Fibroblast of the aortic adventitia (primary cell): ENCODE results near the gene ABCA2. TPM values are rescaled to one million over a fixed set of nuclear protein-coding genes. Genes with fewer than 3 reads are reported as not detected.
A peak's percentile ranks its signal among the peaks of the same experiment; 100 is the strongest.
"Not testable (repeated sequence)": the region's sequence is repeated elsewhere in the genome, so short reads cannot be mapped to it uniquely, and the experiment has no call there.

ENCODE experiments used
- DNase-seq: peaks from one replicate; pipeline ENCODE4 v3.0.0-alpha.2; 2010; ENCODE audit warnings: low read depth
- H3K4me3 ChIP-seq: 2 replicates; pipeline ENCODE4 v1.5.1; 2011; ENCODE audit warnings: low read depth, mild to moderate bottlenecking, control low read depth, low read length, moderate library complexity
- total RNA-seq: library from RNA; depleted of rRNA; stranded (reverse); fragments of >200 nt; gene quantifications from 2 replicates; pipeline ENCODE4 v1.2.3, GENCODE V29; 2012; ENCODE audit warnings: low replicate concordance
- TF ChIP-seq, protein P1 (sequence below): IDR thresholded peaks from 2 replicates; pipeline ENCODE4 v1.5.1; 2011; ENCODE audit warnings: mild to moderate bottlenecking, low read length, control low read depth, inconsistent platforms; ENCODE audit not compliant: insufficient read depth

The ABCA2 gene
- total RNA-seq, 1 donor, result 21.0 TPM

- TF ChIP-seq, protein P1, sequence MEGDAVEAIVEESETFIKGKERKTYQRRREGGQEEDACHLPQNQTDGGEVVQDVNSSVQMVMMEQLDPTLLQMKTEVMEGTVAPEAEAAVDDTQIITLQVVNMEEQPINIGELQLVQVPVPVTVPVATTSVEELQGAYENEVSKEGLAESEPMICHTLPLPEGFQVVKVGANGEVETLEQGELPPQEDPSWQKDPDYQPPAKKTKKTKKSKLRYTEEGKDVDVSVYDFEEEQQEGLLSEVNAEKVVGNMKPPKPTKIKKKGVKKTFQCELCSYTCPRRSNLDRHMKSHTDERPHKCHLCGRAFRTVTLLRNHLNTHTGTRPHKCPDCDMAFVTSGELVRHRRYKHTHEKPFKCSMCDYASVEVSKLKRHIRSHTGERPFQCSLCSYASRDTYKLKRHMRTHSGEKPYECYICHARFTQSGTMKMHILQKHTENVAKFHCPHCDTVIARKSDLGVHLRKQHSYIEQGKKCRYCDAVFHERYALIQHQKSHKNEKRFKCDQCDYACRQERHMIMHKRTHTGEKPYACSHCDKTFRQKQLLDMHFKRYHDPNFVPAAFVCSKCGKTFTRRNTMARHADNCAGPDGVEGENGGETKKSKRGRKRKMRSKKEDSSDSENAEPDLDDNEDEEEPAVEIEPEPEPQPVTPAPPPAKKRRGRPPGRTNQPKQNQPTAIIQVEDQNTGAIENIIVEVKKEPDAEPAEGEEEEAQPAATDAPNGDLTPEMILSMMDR, result no peak
- DNase-seq, result no peak
- no peak overlapping the region for H3K4me3 ChIP-seq
These were observed 9.4 kb upstream of the ABCA2 start for GRCh38 chr9:137037483-137037882.

DNA sequence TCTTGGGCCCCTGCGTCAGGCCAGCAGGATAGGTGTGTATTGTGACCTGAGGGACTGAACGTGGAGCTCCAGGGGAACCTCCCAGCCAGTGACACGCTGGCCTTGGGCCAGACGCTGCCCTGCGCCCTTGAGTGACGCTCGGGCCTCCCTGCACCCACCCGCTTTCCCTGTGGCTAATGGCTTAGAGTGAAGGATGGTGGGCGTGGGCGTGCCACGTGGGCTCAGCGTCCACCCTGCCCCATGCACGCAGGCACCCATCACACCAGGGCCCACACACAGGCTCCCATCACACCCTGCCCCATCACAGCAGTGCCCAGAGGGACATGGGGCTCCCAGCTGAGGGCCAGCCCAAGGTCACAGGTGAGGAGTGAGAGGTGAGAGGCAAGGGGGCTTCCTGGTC lies 9.0 kb upstream of the ABCA2 start:
- no peak for DNase-seq
- no peak overlapping the region for H3K4me3 ChIP-seq
- TF ChIP-seq, protein P1, result no peak

- no peak overlapping the region for H3K4me3 ChIP-seq
- no peak for DNase-seq
- TF ChIP-seq, protein P1, result no peak
These were observed 7.9 kb upstream of the ABCA2 start for GRCh38 chr9:137035937-137036336.

- TF ChIP-seq, protein P1, result no peak
- no peak for DNase-seq
- H3K4me3 ChIP-seq, result no peak overlapping the region
These were observed 7.4 kb upstream of the ABCA2 start for GRCh38 chr9:137035507-137035834.

- H3K4me3 ChIP-seq, result no peak overlapping the region
- TF ChIP-seq, protein P1, result peak; percentile 93
- peak; percentile 85 for DNase-seq
These were observed 6.9 kb upstream of the ABCA2 start for GRCh38 chr9:137034709-137035506.

GRCh38 chr9:137034039-137034708 lies 6.1 kb upstream of the ABCA2 start:
- no peak for DNase-seq
- TF ChIP-seq, protein P1, result no peak
- no peak overlapping the region for H3K4me3 ChIP-seq

- DNase-seq, H3K4me3 ChIP-seq: not testable (repeated sequence)
These were observed 5.4 kb upstream of the ABCA2 start for GRCh38 chr9:137033481-137033880.
